Measurements from ENCODE around the gene CDH23. TPM values are rescaled to one million over a fixed set of nuclear protein-coding genes. Genes with fewer than 3 reads are reported as not detected.

The CDH23 gene
- total RNA-seq, 4 donors from 2014 or later = 2.9 to 16.1 (median 5.9) TPM

- TF ChIP-seq POLR2A (IDR thresholded peaks at IDR 0.05) (no peak), POLR2AphosphoS5 (IDR thresholded peaks at IDR 0.05) (no peak), CTCF (IDR thresholded peaks at IDR 0.05) (no peak), EP300 (IDR thresholded peaks at IDR 0.05; ENCODE audit: low read depth) (no peak)
- H3K36me3 ChIP-seq = no peaks in the 10 kb centered on the region
- intact Hi-C loops (cut with DNase I; ENCODE audit: low total_unique reads) = no loop called here
- H3K9me3 ChIP-seq = no peaks in the 10 kb centered on the region
- H3K27me3 ChIP-seq = no peaks in the 10 kb centered on the region
- 80 to 90% methylated on average over 3 to 10 of the region's 10 CpGs for WGBS, 2 donors (ENCODE audit: low coverage in 1 of 2)
- no peak for DNase-seq
- H3K27ac ChIP-seq = no peak overlapping the region
- in situ Hi-C loops (cut with MboI; ENCODE audit: low pct_ligation_motif_present in 1 of 4, low pct_unique_long_range_greater_than_20kb in 1 of 4, low sequenced_read_pairs in 3 of 4) = no loop called here
- H3K4me3 ChIP-seq = no peak overlapping the region
- H3K4me1 ChIP-seq = peaks cover 20 to 43% (median 33%) of the 10 kb centered on the region in 4 donors
These were observed 345.8 kb downstream of the CDH23 start for GRCh38 chr10:71742301-71743088.

GRCh38 chr10:71743089-71743838 is 346.5 kb downstream of the CDH23 start:
- H3K4me1 ChIP-seq = peaks cover 26 to 43% (median 35%) of the 10 kb centered on the region in 4 donors
- no peak for TF ChIP-seq POLR2A (IDR thresholded peaks at IDR 0.05)
- TF ChIP-seq EP300 (IDR thresholded peaks at IDR 0.05; ENCODE audit: low read depth) = no peak
- TF ChIP-seq POLR2AphosphoS5 (IDR thresholded peaks at IDR 0.05) = no peak
- TF ChIP-seq CTCF (IDR thresholded peaks at IDR 0.05) = no peak
- intact Hi-C loops (cut with DNase I; ENCODE audit: low total_unique reads) (no loop called here), in situ Hi-C loops (cut with MboI; ENCODE audit: low pct_ligation_motif_present in 1 of 4, low pct_unique_long_range_greater_than_20kb in 1 of 4, low sequenced_read_pairs in 3 of 4) (no loop called here)
- no peaks in the 10 kb centered on the region for H3K27me3 ChIP-seq
- H3K9me3 ChIP-seq = no peaks in the 10 kb centered on the region
- no peak overlapping the region for H3K27ac ChIP-seq
- 92% methylated on average over 4 of the region's 4 CpGs; no CpG with 5 or more reads in 1 of the 2 donors for WGBS, 2 donors (ENCODE audit: low coverage in 1 of 2)
- no peaks in the 10 kb centered on the region for H3K36me3 ChIP-seq
- DNase-seq = no peak
- no peak overlapping the region for H3K4me3 ChIP-seq

- no peak for DNase-seq
- Histone ChIP-seq H3K4me3 (no peak overlapping the region), H3K9me3 (no peaks in the 10 kb centered on the region), H3K27ac (no peak overlapping the region), H3K27me3 (no peaks in the 10 kb centered on the region), H3K36me3 (no peaks in the 10 kb centered on the region), H3K4me1 (peaks cover 31 to 45% (median 41%) of the 10 kb centered on the region in 4 donors)
- intact Hi-C loops (cut with DNase I; ENCODE audit: low total_unique reads) = no loop called here
- 100% methylated on average over 1 of the region's 1 CpG; no CpG with 5 or more reads in 1 of the 2 donors for WGBS, 2 donors (ENCODE audit: low coverage in 1 of 2)
- no peak for TF ChIP-seq POLR2AphosphoS5 (IDR thresholded peaks at IDR 0.05)
- no peak for TF ChIP-seq POLR2A (IDR thresholded peaks at IDR 0.05)
- TF ChIP-seq CTCF (IDR thresholded peaks at IDR 0.05) = no peak
- TF ChIP-seq EP300 (IDR thresholded peaks at IDR 0.05; ENCODE audit: low read depth) = no peak
- in situ Hi-C loops (cut with MboI; ENCODE audit: low pct_ligation_motif_present in 1 of 4, low pct_unique_long_range_greater_than_20kb in 1 of 4, low sequenced_read_pairs in 3 of 4) = no loop called here
These were observed 347.1 kb downstream of the CDH23 start for GRCh38 chr10:71743866-71744265.

GRCh38 chr10:71744897-71745663 is 348.4 kb downstream of the CDH23 start:
- no peak for DNase-seq
- WGBS, 2 donors (ENCODE audit: low coverage in 1 of 2) = 92 to 100% methylated on average over 2 to 8 of the region's 8 CpGs
- intact Hi-C loops (cut with DNase I; ENCODE audit: low total_unique reads) = no loop called here

More at GRCh38 chr10:71744897-71745663, 348.4 kb downstream of the CDH23 start:
- Histone ChIP-seq H3K9me3 (no peaks in the 10 kb centered on the region), H3K4me1 (peaks cover 40 to 50% (median 47%) of the 10 kb centered on the region in 4 donors), H3K4me3 (no peak overlapping the region), H3K27me3 (no peaks in the 10 kb centered on the region), H3K27ac (no peak overlapping the region), H3K36me3 (no peaks in the 10 kb centered on the region)
- no peak for TF ChIP-seq POLR2AphosphoS5 (IDR thresholded peaks at IDR 0.05)
- TF ChIP-seq POLR2A (IDR thresholded peaks at IDR 0.05) = no peak
- no peak for TF ChIP-seq CTCF (IDR thresholded peaks at IDR 0.05)
- TF ChIP-seq EP300 (IDR thresholded peaks at IDR 0.05; ENCODE audit: low read depth) = no peak
- in situ Hi-C loops (cut with MboI; ENCODE audit: low pct_ligation_motif_present in 1 of 4, low pct_unique_long_range_greater_than_20kb in 1 of 4, low sequenced_read_pairs in 3 of 4) = no loop called here

All from transverse colon (tissue), 4 donors.